Activated naive CD4-positive, alpha-beta T cell treated with anti-CD3 and anti-CD28 coated beads, Interleukin-2, amount 10 ng/mL, durations not matched to agents 7 days and 5 days (primary cell): ENCODE results near the gene CHST12.
"Not testable (repeated sequence)": the region's sequence is repeated elsewhere in the genome, so short reads cannot be mapped to it uniquely, and the experiment has no call there.

Experiments
- CTCF ChIA-PET: fragments of 350-600 bp; sonication (Branson Sonifier 250); formaldehyde crosslinking; loops from one replicate; lab custom pipeline; 2021; ENCODE audit warnings: antibody characterized with exemption; lab: Charles Lee
- DNase-seq: peaks from one replicate; pipeline ENCODE4 v3.0.0-alpha.2; 2020
- H3K27ac Mint-ChIP-seq: one replicate; pipeline ENCODE4 v1.8.0; 2021; ENCODE audit warnings: mild to moderate bottlenecking, moderate library complexity, mixed read lengths
- H3K27me3 Mint-ChIP-seq: one replicate; pipeline ENCODE4 v1.8.0; 2021; ENCODE audit warnings: mild to moderate bottlenecking, mixed read lengths
- H3K36me3 Mint-ChIP-seq: one replicate; pipeline ENCODE4 v1.8.0; 2021; ENCODE audit warnings: mixed read lengths
- H3K4me1 Mint-ChIP-seq: one replicate; pipeline ENCODE4 v1.8.0; 2021; ENCODE audit warnings: mixed read lengths
- H3K4me3 Mint-ChIP-seq: one replicate; pipeline ENCODE4 v1.8.0; 2021; ENCODE audit warnings: mild to moderate bottlenecking, moderate library complexity, mixed read lengths
- H3K9me3 Mint-ChIP-seq: one replicate; pipeline ENCODE4 v1.8.0; 2021; ENCODE audit warnings: mixed read lengths

Gene CHST12

GRCh38 chr7:2383543-2384274 is 19.7 kb upstream of the CHST12 start:
- H3K9me3 Mint-ChIP-seq, result no peaks in the 10 kb centered on the region
- H3K4me3 Mint-ChIP-seq, result no peak overlapping the region
- H3K4me1 Mint-ChIP-seq, result peaks cover 2% of the 10 kb centered on the region
- H3K36me3 Mint-ChIP-seq, result peaks cover 28% of the 10 kb centered on the region
- no peak for DNase-seq
- H3K27ac Mint-ChIP-seq, result no peak overlapping the region
- CTCF ChIA-PET, result interaction anchor here (0.7 to 2.0 kb wide), 9 partner anchors 10 to 87 kb away, joined by 3 to 17 read pairs (median 4); no protein-coding TSS in a partner anchor
- no peaks in the 10 kb centered on the region for H3K27me3 Mint-ChIP-seq

- Mint-ChIP-seq H3K36me3 (peaks cover 19% of the 10 kb centered on the region), H3K4me1 (peaks cover 2% of the 10 kb centered on the region), H3K9me3 (no peaks in the 10 kb centered on the region), H3K27ac (no peak overlapping the region), H3K4me3 (no peak overlapping the region), H3K27me3 (no peaks in the 10 kb centered on the region)
- CTCF ChIA-PET, result interaction anchor here (0.7 to 2.0 kb wide), 8 partner anchors 11 to 86 kb away, joined by 3 to 17 read pairs (median 4); no protein-coding TSS in a partner anchor
- no peak for DNase-seq
Measured at GRCh38 chr7:2384354-2385243, 18.8 kb upstream of the CHST12 start.

- H3K36me3 Mint-ChIP-seq, DNase-seq, CTCF ChIA-PET, H3K27ac Mint-ChIP-seq, H3K4me1 Mint-ChIP-seq, H3K27me3 Mint-ChIP-seq, H3K4me3 Mint-ChIP-seq, H3K9me3 Mint-ChIP-seq: not testable (repeated sequence)
Measured at GRCh38 chr7:2386122-2386521, 17.3 kb upstream of the CHST12 start.

DNA sequence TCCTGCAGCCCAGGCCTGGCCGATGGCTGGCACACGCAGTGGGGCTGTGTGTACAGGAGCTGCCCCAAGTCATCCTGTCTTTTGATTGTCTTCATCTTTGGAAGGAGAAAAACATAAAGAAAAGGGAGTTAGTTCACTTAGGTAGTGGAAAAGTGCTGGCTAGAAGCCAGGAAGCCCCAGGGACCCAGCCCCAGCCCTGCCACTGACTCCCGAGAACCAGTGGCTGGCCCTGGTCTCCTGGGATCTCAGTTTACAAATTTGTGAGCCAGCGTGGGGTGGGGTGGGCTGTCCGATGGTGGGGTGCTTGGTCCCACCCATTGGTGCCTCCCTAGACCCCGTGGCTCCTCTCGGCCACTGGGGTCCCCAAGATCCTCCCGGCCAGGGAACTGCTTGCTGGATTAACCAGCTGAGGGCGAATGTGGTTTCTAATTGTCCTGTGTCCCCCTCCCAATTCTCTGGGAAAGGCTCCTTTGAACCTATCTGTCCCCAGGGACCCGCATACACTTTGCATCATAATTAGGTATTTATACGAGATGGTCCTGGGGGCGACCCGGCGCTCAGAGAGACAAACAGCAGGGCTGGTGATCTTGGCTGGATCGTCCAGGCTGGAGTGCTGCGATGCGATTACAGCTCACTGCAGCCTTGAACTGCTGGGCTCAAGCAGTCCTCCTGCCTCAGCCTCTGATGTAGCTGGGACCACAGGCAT is 16.3 kb upstream of the CHST12 start:
- H3K27ac Mint-ChIP-seq, result no peak overlapping the region
- no peak for DNase-seq
- no peaks in the 10 kb centered on the region for H3K27me3 Mint-ChIP-seq
- CTCF ChIA-PET, result interaction anchor here (1.7 kb wide), 1 partner anchor 44 kb away, joined by 7 read pairs; no protein-coding TSS in a partner anchor
- no peaks in the 10 kb centered on the region for H3K9me3 Mint-ChIP-seq
- peaks cover 2% of the 10 kb centered on the region for H3K4me1 Mint-ChIP-seq
- peaks cover 2% of the 10 kb centered on the region for H3K36me3 Mint-ChIP-seq
- no peak overlapping the region for H3K4me3 Mint-ChIP-seq

GRCh38 chr7:2387897-2388636 is 15.3 kb upstream of the CHST12 start:
- peaks cover 2% of the 10 kb centered on the region for H3K36me3 Mint-ChIP-seq

DNA sequence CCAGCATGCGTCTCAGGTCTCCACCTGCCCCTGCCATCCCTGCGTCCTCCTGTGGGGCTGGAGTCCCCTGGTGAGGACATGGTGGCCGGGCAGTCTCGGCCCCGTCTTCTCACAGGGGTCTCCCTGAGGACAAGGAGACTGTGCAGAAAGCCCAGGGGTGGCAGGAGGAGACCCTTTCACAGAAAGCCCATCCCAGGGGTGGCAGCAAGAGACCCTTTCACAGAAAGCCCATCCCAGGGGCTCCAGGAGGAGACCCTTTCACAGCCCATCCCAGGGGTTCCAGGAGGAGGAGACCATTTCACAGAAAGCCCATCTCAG is 14.8 kb upstream of the CHST12 start:
- H3K4me1 Mint-ChIP-seq, result peaks cover 2% of the 10 kb centered on the region
- CTCF ChIA-PET, result no interaction called here
- H3K4me3 Mint-ChIP-seq, result no peak overlapping the region
- DNase-seq, result no peak
- no peaks in the 10 kb centered on the region for H3K9me3 Mint-ChIP-seq
- peaks cover 2% of the 10 kb centered on the region for H3K36me3 Mint-ChIP-seq
- H3K27ac Mint-ChIP-seq, result no peak overlapping the region
- no peaks in the 10 kb centered on the region for H3K27me3 Mint-ChIP-seq

More at GRCh38 chr7:2387897-2388636, 15.3 kb upstream of the CHST12 start:
- H3K4me1 Mint-ChIP-seq, result peaks cover 2% of the 10 kb centered on the region
- no peak overlapping the region for H3K27ac Mint-ChIP-seq
- CTCF ChIA-PET, result interaction anchor here (1.7 kb wide), 1 partner anchor 44 kb away, joined by 7 read pairs; no protein-coding TSS in a partner anchor
- H3K4me3 Mint-ChIP-seq, result no peak overlapping the region
- H3K27me3 Mint-ChIP-seq, result no peaks in the 10 kb centered on the region
- no peaks in the 10 kb centered on the region for H3K9me3 Mint-ChIP-seq
- no peak for DNase-seq

GRCh38 chr7:2390020-2390816 is 13.2 kb upstream of the CHST12 start:
- CTCF ChIA-PET, DNase-seq, H3K36me3 Mint-ChIP-seq, H3K27ac Mint-ChIP-seq, H3K9me3 Mint-ChIP-seq, H3K4me1 Mint-ChIP-seq, H3K4me3 Mint-ChIP-seq, H3K27me3 Mint-ChIP-seq: not testable (repeated sequence)

- Mint-ChIP-seq H3K4me3 (no peak overlapping the region), H3K27ac (no peak overlapping the region), H3K36me3 (no peaks in the 10 kb centered on the region), H3K4me1 (no peaks in the 10 kb centered on the region), H3K27me3 (peaks cover 14% of the 10 kb centered on the region), H3K9me3 (no peaks in the 10 kb centered on the region)
- DNase-seq, result no peak
- CTCF ChIA-PET, result interaction anchor here (0.9 to 1.3 kb wide), 2 partner anchors 11 to 38 kb away, joined by 3 to 4 read pairs; no protein-coding TSS in a partner anchor
Measured at GRCh38 chr7:2393706-2394105, 9.7 kb upstream of the CHST12 start.

- H3K27me3 Mint-ChIP-seq, result peaks cover 14% of the 10 kb centered on the region
- H3K36me3 Mint-ChIP-seq, result no peaks in the 10 kb centered on the region
- no peak overlapping the region for H3K27ac Mint-ChIP-seq
- no peak for DNase-seq
- no peaks in the 10 kb centered on the region for H3K9me3 Mint-ChIP-seq
- H3K4me3 Mint-ChIP-seq, result no peak overlapping the region
- H3K4me1 Mint-ChIP-seq, result peaks cover 3% of the 10 kb centered on the region
- CTCF ChIA-PET, result no interaction called here
Measured at GRCh38 chr7:2394566-2395082, 8.8 kb upstream of the CHST12 start.

DNA sequence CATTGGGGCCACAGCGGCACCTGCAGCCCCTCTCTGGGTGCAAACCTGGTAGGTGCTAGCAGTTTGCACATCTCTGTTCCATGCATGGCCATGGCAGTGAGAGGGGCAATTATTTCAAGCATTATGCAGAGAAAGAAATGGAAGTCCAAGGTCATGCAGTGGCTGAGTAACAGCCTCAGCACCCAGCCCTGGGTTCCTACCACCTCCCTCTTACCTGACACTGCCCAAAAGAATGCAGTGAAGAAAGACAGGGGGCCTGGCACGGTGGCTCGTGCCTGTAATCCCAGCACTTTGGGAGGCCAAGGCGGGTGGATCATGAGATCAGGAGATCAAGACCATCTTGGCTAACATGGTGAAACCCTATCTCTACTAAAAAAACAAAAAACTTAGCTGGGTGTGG is 4.9 kb upstream of the CHST12 start:
- CTCF ChIA-PET, result interaction anchor here (1.0 kb wide), 1 partner anchor 33 kb away, joined by 4 read pairs; no protein-coding TSS in a partner anchor
- no peak overlapping the region for H3K4me3 Mint-ChIP-seq
- no peak overlapping the region for H3K27ac Mint-ChIP-seq

DNA sequence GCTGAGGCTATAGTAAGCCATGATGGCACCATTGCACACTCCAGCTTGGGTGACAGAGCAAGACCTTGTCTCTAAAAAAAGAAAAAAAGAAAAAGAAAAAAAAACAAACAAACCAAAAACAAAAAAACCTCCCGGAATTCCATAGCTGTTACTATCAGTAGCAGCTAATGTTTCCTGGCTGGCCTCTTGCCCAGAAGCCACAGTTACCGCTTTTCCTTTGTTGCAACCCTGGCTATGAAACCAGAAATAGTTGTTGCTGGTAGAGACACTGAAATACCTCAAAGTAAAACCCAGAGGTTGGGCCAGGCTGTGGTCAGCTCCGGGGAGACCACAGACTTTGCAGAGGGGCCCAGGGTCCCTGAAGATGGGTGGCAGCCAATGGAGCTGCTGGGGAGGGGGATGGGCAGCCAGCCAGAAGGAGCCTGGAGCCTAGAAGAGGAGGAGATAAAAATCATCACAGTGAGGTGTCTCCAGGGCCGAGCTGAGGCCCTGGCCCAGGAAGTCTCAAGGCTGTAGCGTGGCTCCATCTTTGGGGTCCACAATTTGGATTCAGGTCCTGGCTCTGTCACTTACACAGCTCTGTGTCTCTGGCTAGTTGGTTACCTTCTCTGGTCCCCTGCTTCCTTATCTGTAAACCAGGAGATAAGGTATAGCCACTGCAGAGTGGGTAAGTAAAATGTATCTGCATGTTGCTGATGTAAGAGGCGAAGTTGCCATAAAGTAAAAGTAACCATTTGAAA is 3.4 kb upstream of the CHST12 start:
- Mint-ChIP-seq H3K4me1 (peaks cover 29% of the 10 kb centered on the region), H3K36me3 (no peaks in the 10 kb centered on the region), H3K9me3 (no peaks in the 10 kb centered on the region), H3K27ac (peak overlapping the region; percentile 50), H3K27me3 (peaks cover 18% of the 10 kb centered on the region), H3K4me3 (no peak overlapping the region)
- DNase-seq, result peak; percentile 44
- CTCF ChIA-PET, result no interaction called here

More for the DNA sequence above, 4.9 kb upstream of the CHST12 start:
- no peaks in the 10 kb centered on the region for H3K9me3 Mint-ChIP-seq
- DNase-seq, result no peak
- H3K36me3 Mint-ChIP-seq, result no peaks in the 10 kb centered on the region
- peaks cover 20% of the 10 kb centered on the region for H3K4me1 Mint-ChIP-seq
- peaks cover 18% of the 10 kb centered on the region for H3K27me3 Mint-ChIP-seq

DNA sequence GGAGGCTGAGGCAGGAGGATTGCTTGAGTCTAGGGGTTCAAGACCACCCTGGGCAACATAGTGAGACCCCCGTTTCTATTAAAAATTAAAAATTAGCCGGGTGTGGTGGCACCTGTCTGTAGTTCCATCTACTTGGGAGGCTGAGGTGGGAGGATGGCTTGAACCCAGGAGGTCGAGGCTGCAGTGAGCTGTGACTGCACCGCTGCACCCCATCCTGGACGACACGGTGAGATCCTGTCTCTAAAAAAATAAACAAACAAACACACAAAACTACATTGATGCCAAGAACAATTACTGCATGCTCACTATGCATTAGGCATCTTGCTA is 761 bp upstream of the CHST12 start:
- H3K36me3 Mint-ChIP-seq, result peaks cover 3% of the 10 kb centered on the region
- H3K27me3 Mint-ChIP-seq, result peaks cover 10% of the 10 kb centered on the region
- H3K9me3 Mint-ChIP-seq, result no peaks in the 10 kb centered on the region
- H3K4me3 Mint-ChIP-seq, result peak overlapping the region; percentile 69
- DNase-seq, result no peak
- H3K27ac Mint-ChIP-seq, result peak overlapping the region; percentile 56
- peaks cover 48% of the 10 kb centered on the region for H3K4me1 Mint-ChIP-seq
- CTCF ChIA-PET, result interaction anchor here (1.2 kb wide), 1 partner anchor 49 kb away, joined by 3 read pairs; no protein-coding TSS in a partner anchor
